Aorta (tissue), 5 donors: ENCODE data around the gene COQ10B. TPM values are rescaled to one million over a fixed set of nuclear protein-coding genes. Genes with fewer than 3 reads are reported as not detected.
A peak's percentile ranks its signal among the peaks of the same experiment; 100 is the strongest.

Source experiments
- ATAC-seq: fragments of 200-7000 bp; cut with Tn5 transposase; one replicate; pipeline ENCODE4 v1.9.1; 2022; ENCODE audit warnings: moderate library complexity; ENCODE audit not compliant: low FRiP score
- DNase-seq, 2 donors: peaks; one replicate each; pipeline ENCODE4 v3.0.0-alpha.2; 2020
- H3K27ac ChIP-seq, 2 donors: one replicate each; pipeline ENCODE4 v1.5.1; 2013; ENCODE audit warnings: low read length in 2 of 2, mild to moderate bottlenecking in 2 of 2, moderate library complexity in 2 of 2, control low read depth in 1 of 2, inconsistent platforms in 1 of 2, low read depth in 1 of 2
- H3K27me3 ChIP-seq, 2 donors: one replicate each; pipeline ENCODE4 v1.6.1; 2013; ENCODE audit warnings: control low read depth in 1 of 2, low read length in 1 of 2, mild to moderate bottlenecking in 1 of 2, moderate library complexity in 1 of 2; ENCODE audit not compliant: insufficient read depth in 2 of 2, control insufficient read depth in 1 of 2
- H3K36me3 ChIP-seq, 2 donors: one replicate each; pipeline ENCODE4 v1.6.1; 2013; ENCODE audit warnings: control low read depth in 1 of 2, low read length in 1 of 2, mild to moderate bottlenecking in 1 of 2; ENCODE audit not compliant: insufficient read depth in 2 of 2, control insufficient read depth in 1 of 2
- H3K4me1 ChIP-seq, 2 donors: one replicate each; pipeline ENCODE4 v1.6.1; 2013; ENCODE audit warnings: low read length in 2 of 2, control low read depth in 1 of 2, mild to moderate bottlenecking in 1 of 2, moderate library complexity in 1 of 2; ENCODE audit not compliant: insufficient read depth in 2 of 2, control insufficient read depth in 1 of 2
- H3K4me3 ChIP-seq, 2 donors: one replicate each; pipeline ENCODE4 v1.5.1; 2013; ENCODE audit warnings: low read length in 2 of 2, control low read depth in 1 of 2, mild to moderate bottlenecking in 1 of 2
- H3K9me3 ChIP-seq: one replicate; pipeline ENCODE4 v1.6.1; 2013; ENCODE audit warnings: mild to moderate bottlenecking, low read length; ENCODE audit not compliant: control insufficient read depth
- WGBS, 2 donors: extraction: QIAGEN DNeasy Blood & Tissue Kit; methylation state at CpG; one replicate each; pipeline ENCODE4 v1.1.7; 2013; 5-methylcytosine and 5-hydroxymethylcytosine counted together
- intact Hi-C, 2 donors: fragments of 100-400 bp; cut with DNase I; formaldehyde crosslinking; loops; one replicate each; pipeline versions ENCODE4 v1.14.2 to v1.15.0; 2022
- polyA plus RNA-seq, 2 donors: library from polyadenylated mRNA; stranded (reverse); fragments of 200-250 nt; gene quantifications; one replicate each; pipeline ENCODE4 v1.2.3, GENCODE V29; 2013
- total RNA-seq, 2 donors: library from RNA; stranded (reverse); fragmentation: NEBNext Ultra II Directional; extraction: Animal tissue kit (Norgen Biotek cat#: 25700); gene quantifications; one replicate each; pipeline ENCODE4 v1.2.1, GENCODE V29; 2021
- donor health status: healthy with polysubstance abuse.
- donor health status: Bipolar disorder and iron deficiency.
- donor health status: DM: no; HTN: no; CAD: no.
- donor health status: DM: no; HTN: no; CAD: no.
- donor health status: DM: yes; HTN: yes; CAD: no.

The COQ10B gene
- total and polyA plus RNA-seq, 4 donors = 20.0 to 39.8 (median 25.0) TPM

- no peaks in the 10 kb centered on the region for H3K4me1 ChIP-seq
- no peak for DNase-seq
- H3K27ac ChIP-seq = peak overlapping the region; percentile 84 to 94
- no peaks in the 10 kb centered on the region for H3K36me3 ChIP-seq
- peak; percentile 1 for ATAC-seq
- H3K9me3 ChIP-seq = no peaks in the 10 kb centered on the region
- no peaks in the 10 kb centered on the region for H3K27me3 ChIP-seq
- H3K4me3 ChIP-seq = peak overlapping the region; percentile 53 to 75
- 0% methylated on average over 16 of the region's 16 CpGs for WGBS, 2 donors
- intact Hi-C loops = loop anchor here in 1 of 2 donors (1.0 to 10.0 kb wide), 2 partner anchors 15 to 259 kb away; partner anchors contain the start of gene HSPE1
Observed at GRCh38 chr2:197515315-197515738, 62.0 kb downstream of the COQ10B start.

- no peaks in the 10 kb centered on the region for H3K9me3 ChIP-seq
- intact Hi-C loops = loop anchor here in 1 of 2 donors (1.0 to 10.0 kb wide), 2 partner anchors 16 to 259 kb away; partner anchors contain the start of gene HSPE1
Observed at GRCh38 chr2:197515739-197516392, 62.5 kb downstream of the COQ10B start, which contains the start of gene MOB4. MOB4 (plus strand) TSS chr2:197516066; CDS start chr2:197516087, 21 bp downstream.

GRCh38 chr2:197516393-197516761 lies 63.0 kb downstream of the COQ10B start:
- Histone ChIP-seq H3K27me3 (no peaks in the 10 kb centered on the region), H3K4me1 (no peaks in the 10 kb centered on the region), H3K9me3 (no peaks in the 10 kb centered on the region), H3K27ac (peak overlapping the region in 1 of 2 donors; percentile 57), H3K36me3 (no peaks in the 10 kb centered on the region), H3K4me3 (peak overlapping the region; percentile 67 to 73)
- no peak for DNase-seq
- intact Hi-C loops = loop anchor here in 1 of 2 donors (10.0 kb wide), 1 partner anchor 258 kb away; no protein-coding TSS in a partner anchor
- peak; percentile 44 for ATAC-seq
- WGBS, 2 donors = 0% methylated on average over 17 of the region's 17 CpGs

More at GRCh38 chr2:197515739-197516392, 62.5 kb downstream of the COQ10B start, which contains the start of gene MOB4:
- H3K27ac ChIP-seq = peak within 1 kb of the TSS; percentile 84 to 94
- H3K4me1 ChIP-seq = no peaks in the 10 kb centered on the region
- no peaks in the 10 kb centered on the region for H3K27me3 ChIP-seq
- H3K36me3 ChIP-seq = no peaks in the 10 kb centered on the region
- ATAC-seq (peak; percentile 100), DNase-seq (peak; percentile 97 to 99)
- 0% methylated on average over 57 to 66 of the region's 66 CpGs for WGBS, 2 donors
- H3K4me3 ChIP-seq = peak within 1 kb of the TSS; percentile 67 to 75

GRCh38 chr2:197517150-197517549 lies 63.8 kb downstream of the COQ10B start:
- Histone ChIP-seq H3K4me1 (no peaks in the 10 kb centered on the region), H3K36me3 (no peaks in the 10 kb centered on the region), H3K9me3 (no peaks in the 10 kb centered on the region), H3K4me3 (peak overlapping the region; percentile 67 to 73), H3K27ac (no peak overlapping the region), H3K27me3 (no peaks in the 10 kb centered on the region)
- ATAC-seq (no peak), DNase-seq (no peak)
- intact Hi-C loops = loop anchor here in 1 of 2 donors (10.0 kb wide), 1 partner anchor 258 kb away; no protein-coding TSS in a partner anchor
- WGBS, 2 donors = 13 to 16% methylated on average over 2 of the region's 2 CpGs

Other genes starting within 250 kb of the COQ10B start
- 10 to 100 TPM; 53.3 to 62.6 TPM for gene ANKRD44, start 142.8 kb upstream of the COQ10B start, total RNA-seq
- 10 to 100 TPM in 1 of 2 donors, 1 to 10 TPM in 1; 4.5 to 14.4 TPM for gene ANKRD44, start 142.8 kb upstream of the COQ10B start, polyA plus RNA-seq
- gene SF3B1, start 18.5 kb upstream of the COQ10B start, total RNA-seq = 100 to 1,000 TPM; 281 to 337 TPM
- 100 to 1,000 TPM in 1 of 2 donors, 10 to 100 TPM in 1; 60.7 to 375 TPM for gene SF3B1, start 18.5 kb upstream of the COQ10B start, polyA plus RNA-seq
- gene HSPD1, start 46.3 kb downstream of the COQ10B start, total RNA-seq = 100 to 1,000 TPM; 115 to 149 TPM
- 100 to 1,000 TPM in 1 of 2 donors, 10 to 100 TPM in 1; 74.4 to 113 TPM for gene HSPD1, start 46.3 kb downstream of the COQ10B start, polyA plus RNA-seq
- 10 to 100 TPM; 46.1 to 61.2 TPM for gene HSPE1, start 46.8 kb downstream of the COQ10B start, total RNA-seq
- 100 to 1,000 TPM in 1 of 2 donors, 10 to 100 TPM in 1; 48.5 to 113 TPM for gene HSPE1, start 46.8 kb downstream of the COQ10B start, polyA plus RNA-seq
- 10 to 100 TPM; 24.9 to 36.1 TPM for gene MOB4, start 62.5 kb downstream of the COQ10B start, total RNA-seq
- gene MOB4, start 62.5 kb downstream of the COQ10B start, polyA plus RNA-seq = 10 to 100 TPM; 24.0 to 25.8 TPM
- 10 to 100 TPM; 17.5 to 22.2 TPM for gene RFTN2, start 222.0 kb downstream of the COQ10B start, total RNA-seq
- 1 to 10 TPM; 8.0 to 8.8 TPM for gene RFTN2, start 222.0 kb downstream of the COQ10B start, polyA plus RNA-seq